ENCODE data around the gene CFAP97D2. TPM values are rescaled to one million over a fixed set of nuclear protein-coding genes. Genes with fewer than 3 reads are reported as not detected.

Gene CFAP97D2
- total RNA-seq, 3 donors from 2014 or later (not counting 1 experiment from before 2014, with no cell fraction given), result 0.45 to 7.7 TPM; not detected in 1

- Histone ChIP-seq H3K36me3 (ENCODE audit: control insufficient read depth, insufficient read depth, low read length) (peaks cover 27% of the 10 kb centered on the region), H3K4me3 (ENCODE audit: low read length) (peak overlapping the region; percentile 29), H3K9me3 (ENCODE audit: control insufficient read depth, insufficient read depth, low read length) (peaks cover 8% of the 10 kb centered on the region), H3K27ac (ENCODE audit: low read length) (peak overlapping the region; percentile 65), H3K27me3 (ENCODE audit: control insufficient read depth, insufficient read depth, low read length) (no peaks in the 10 kb centered on the region), H3K4me1 (ENCODE audit: control insufficient read depth, insufficient read depth, low read length) (peaks cover 60% of the 10 kb centered on the region)
- H3K4me3 Mint-ChIP-seq, result peak overlapping the region; percentile 88
- no peak for TF ChIP-seq CTCF (IDR thresholded peaks at IDR 0.05)
- ATAC-seq (peak; percentile 65 to 76 (median 74)), DNase-seq (peak in 1 of 2 donors; percentile 59)
- peaks cover 0 to 2% of the 10 kb centered on the region in 2 donors for H3K9me3 Mint-ChIP-seq
- H3K4me1 Mint-ChIP-seq, result peaks cover 47 to 68% of the 10 kb centered on the region in 2 donors
- peak overlapping the region; percentile 86 to 88 for H3K27ac Mint-ChIP-seq
- H3K27me3 Mint-ChIP-seq (ENCODE audit: low read depth in 2 of 2), result no peaks in the 10 kb centered on the region
- intact Hi-C loops (cut with micrococcal nuclease), result loop anchor here (1.0 kb wide), 1 partner anchor 12 kb away; no protein-coding TSS in a partner anchor
- WGBS (ENCODE audit: insufficient coverage), result 44% methylated on average over 3 of the region's 6 CpGs
- peaks cover 11% of the 10 kb centered on the region for H3K36me3 Mint-ChIP-seq
These were observed 89.6 kb downstream of the CFAP97D2 start for GRCh38 chr13:114268344-114269280.

GRCh38 chr13:114269281-114269770 lies 90.3 kb downstream of the CFAP97D2 start:
- Mint-ChIP-seq H3K27me3 (ENCODE audit: low read depth in 2 of 2) (no peaks in the 10 kb centered on the region), H3K4me3 (peak overlapping the region; percentile 88), H3K9me3 (peaks cover 0 to 2% of the 10 kb centered on the region in 2 donors), H3K4me1 (peaks cover 46 to 62% of the 10 kb centered on the region in 2 donors), H3K27ac (peak overlapping the region; percentile 86 to 88), H3K36me3 (peaks cover 11% of the 10 kb centered on the region)
- peaks cover 53% of the 10 kb centered on the region for H3K4me1 ChIP-seq (ENCODE audit: control insufficient read depth, insufficient read depth, low read length)
- H3K27me3 ChIP-seq (ENCODE audit: control insufficient read depth, insufficient read depth, low read length), result no peaks in the 10 kb centered on the region
- H3K27ac ChIP-seq (ENCODE audit: low read length), result peak overlapping the region; percentile 65
- no peak for TF ChIP-seq CTCF (IDR thresholded peaks at IDR 0.05)
- WGBS (ENCODE audit: insufficient coverage), result 87% methylated on average over 3 of the region's 4 CpGs
- H3K9me3 ChIP-seq (ENCODE audit: control insufficient read depth, insufficient read depth, low read length), result peaks cover 8% of the 10 kb centered on the region
- no peak overlapping the region for H3K4me3 ChIP-seq (ENCODE audit: low read length)
- H3K36me3 ChIP-seq (ENCODE audit: control insufficient read depth, insufficient read depth, low read length), result peaks cover 29% of the 10 kb centered on the region
- intact Hi-C loops (cut with micrococcal nuclease), result no loop called here
- DNase-seq (no peak), ATAC-seq (peak; percentile 1 to 12 (median 8))

Other genes with a start within 250 kb of the CFAP97D2 start
- gene C13orf46, start 205.2 kb upstream of the CFAP97D2 start, total RNA-seq, result 10 to 100 TPM; 21.1 to 23.9 (median 23.5) TPM
- 100 to 1,000 TPM; 252 to 277 (median 274) TPM for gene RASA3, start 46.6 kb upstream of the CFAP97D2 start, total RNA-seq
- gene CDC16, start 55.6 kb downstream of the CFAP97D2 start, total RNA-seq, result 10 to 100 TPM; 61.4 to 75.9 (median 70.7) TPM
- gene UPF3A, start 102.3 kb downstream of the CFAP97D2 start, total RNA-seq, result 10 to 100 TPM; 37.8 to 66.5 (median 44.7) TPM
- 10 to 100 TPM in 1 of 3 donors, 1 to 10 TPM in 2; 6.1 to 11.3 (median 7.9) TPM for gene CHAMP1, start 135.2 kb downstream of the CFAP97D2 start, total RNA-seq

Data from natural killer cell (primary cell).